ES-I3 (cell line): ENCODE data around the gene CRYL1.

Experiments used
- H3K36me3 ChIP-seq: 2 replicates; pipeline ENCODE4 v1.6.1; 2013; ENCODE audit warnings: mild to moderate bottlenecking, low read length, control low read depth, moderate library complexity; ENCODE audit not compliant: insufficient read depth
- H3K4me1 ChIP-seq: 2 replicates; pipeline ENCODE4 v1.6.1; 2013; ENCODE audit warnings: mild to moderate bottlenecking, control low read depth, low read length; ENCODE audit not compliant: insufficient read depth
- H3K9ac ChIP-seq: 2 replicates; pipeline ENCODE4 v1.6.1; 2013; ENCODE audit warnings: low read depth, mild to moderate bottlenecking, low read length, moderate library complexity
- H3K9me3 ChIP-seq: 2 replicates; pipeline ENCODE4 v1.6.1; 2013; ENCODE audit warnings: mild to moderate bottlenecking, low read length, moderate library complexity; ENCODE audit not compliant: control insufficient read depth, insufficient read depth

CRYL1 gene

DNA sequence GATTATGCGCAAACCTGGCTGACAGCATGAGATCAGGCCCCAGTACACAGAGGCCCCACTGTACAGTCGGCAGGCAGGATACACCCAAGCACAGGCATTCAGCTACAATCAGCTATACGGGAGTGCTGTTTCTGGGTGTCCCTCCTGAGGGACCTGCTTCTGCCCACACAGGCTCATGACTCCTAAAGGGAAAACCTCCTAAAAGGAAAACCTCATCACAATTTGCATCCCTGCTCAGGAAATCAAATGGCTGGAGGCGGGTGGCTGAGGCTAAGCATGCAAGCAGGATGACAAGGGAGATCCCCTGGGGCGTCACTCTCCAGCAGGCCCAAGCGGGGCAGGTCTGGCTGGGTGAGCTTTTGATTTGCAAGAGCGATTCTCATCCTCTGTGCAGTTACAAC, 99.8 kb downstream of the CRYL1 start:
- Histone ChIP-seq H3K9ac (no peak overlapping the region), H3K4me1 (peaks cover 4% of the 10 kb centered on the region; the same call in 1 of the 2 replicates)

DNA sequence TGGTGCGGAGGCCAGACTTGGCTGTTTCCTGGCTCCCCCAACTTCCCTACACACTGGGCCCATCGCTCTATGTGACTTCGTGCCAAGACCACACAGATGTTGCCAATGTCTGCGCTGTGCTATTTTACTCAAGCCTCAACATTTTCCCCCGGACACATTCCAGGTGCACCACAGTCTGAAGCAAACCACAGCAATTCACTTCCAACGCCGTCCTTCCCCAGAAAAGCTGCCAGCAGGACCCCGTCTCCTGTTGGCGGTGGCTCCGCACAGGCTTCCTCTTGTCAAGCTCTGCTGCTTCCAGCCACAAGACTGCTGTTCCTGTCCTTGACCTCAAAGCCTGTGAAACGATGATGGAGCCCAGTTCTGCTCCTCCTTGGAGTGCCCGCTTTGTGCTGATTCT, 100.7 kb downstream of the CRYL1 start:
- Histone ChIP-seq H3K9ac (no peak overlapping the region), H3K4me1 (peaks cover 4% of the 10 kb centered on the region; the same call in 1 of the 2 replicates), H3K36me3 (no peaks in the 10 kb centered on the region; the same call in 1 of the 2 replicates), H3K9me3 (no peaks in the 10 kb centered on the region)

More for the DNA sequence above, 99.8 kb downstream of the CRYL1 start:
- Histone ChIP-seq H3K9me3 (no peaks in the 10 kb centered on the region), H3K36me3 (no peaks in the 10 kb centered on the region; the same call in 1 of the 2 replicates)

DNA sequence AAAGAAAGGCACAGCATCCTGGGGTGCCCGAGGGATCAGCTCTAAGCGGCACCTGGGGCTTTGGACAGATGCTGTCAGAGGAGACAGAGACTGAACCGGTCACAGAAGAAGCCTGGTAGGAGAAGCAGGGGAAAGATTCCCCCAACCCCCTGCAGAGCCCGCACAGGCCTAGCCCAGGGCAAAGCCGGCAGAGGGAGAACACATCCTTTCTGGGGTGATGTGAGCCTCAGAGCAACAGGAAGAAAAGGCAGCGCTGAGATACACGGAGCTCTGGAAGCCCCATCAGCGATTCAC, 101.2 kb downstream of the CRYL1 start:
- Histone ChIP-seq H3K36me3 (no peaks in the 10 kb centered on the region; the same call in 1 of the 2 replicates), H3K9me3 (no peaks in the 10 kb centered on the region), H3K4me1 (peaks cover 4% of the 10 kb centered on the region; the same call in 1 of the 2 replicates), H3K9ac (no peak overlapping the region)

DNA sequence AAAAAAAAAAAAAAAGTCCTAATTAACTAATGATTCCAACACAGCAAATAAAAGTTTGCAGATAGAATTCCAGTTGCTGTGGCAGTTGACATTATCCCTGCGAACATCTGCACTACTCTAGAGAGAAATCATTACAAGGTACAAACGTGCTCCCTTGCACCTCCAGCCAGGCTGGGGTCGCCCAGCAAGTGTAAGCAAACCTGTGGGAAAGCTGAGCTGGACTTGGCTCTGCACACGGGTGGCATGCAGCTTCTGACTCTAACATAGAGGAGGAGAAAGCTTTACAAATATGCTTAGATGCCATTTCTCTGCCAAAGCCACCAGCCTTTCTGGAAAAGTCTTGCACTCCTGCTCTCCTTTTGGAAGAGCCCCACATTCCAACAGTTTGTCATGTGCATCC, 103.3 kb downstream of the CRYL1 start:
- no peaks in the 10 kb centered on the region for H3K9me3 ChIP-seq
- no peaks in the 10 kb centered on the region; the same call in 1 of the 2 replicates for H3K36me3 ChIP-seq
- H3K9ac ChIP-seq, result no peak overlapping the region
- H3K4me1 ChIP-seq, result peaks cover 4% of the 10 kb centered on the region; the same call in 1 of the 2 replicates

DNA sequence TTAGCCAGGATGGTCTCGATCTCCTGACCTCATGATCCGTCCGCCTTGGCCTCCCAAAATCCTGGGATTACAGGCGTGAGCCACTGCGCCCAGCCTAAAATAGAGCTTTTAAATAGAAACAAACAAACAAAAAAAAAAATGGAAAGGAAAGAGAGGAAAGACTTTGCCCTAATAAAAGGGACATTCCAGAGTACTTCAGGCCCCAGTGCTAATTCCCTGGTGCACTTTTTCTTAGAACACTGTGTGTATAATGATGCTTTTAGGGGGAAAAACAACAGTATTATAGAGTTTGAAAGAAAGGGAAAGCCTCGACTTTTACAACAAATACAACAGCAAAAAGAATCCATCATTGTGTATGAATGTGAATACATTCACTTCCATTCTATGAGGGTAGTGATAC, 104.7 kb downstream of the CRYL1 start:
- Histone ChIP-seq H3K4me1 (peaks cover 4% of the 10 kb centered on the region; the same call in 1 of the 2 replicates), H3K9ac (no peak overlapping the region), H3K9me3 (peaks cover 7% of the 10 kb centered on the region), H3K36me3 (no peaks in the 10 kb centered on the region; the same call in 1 of the 2 replicates)

DNA sequence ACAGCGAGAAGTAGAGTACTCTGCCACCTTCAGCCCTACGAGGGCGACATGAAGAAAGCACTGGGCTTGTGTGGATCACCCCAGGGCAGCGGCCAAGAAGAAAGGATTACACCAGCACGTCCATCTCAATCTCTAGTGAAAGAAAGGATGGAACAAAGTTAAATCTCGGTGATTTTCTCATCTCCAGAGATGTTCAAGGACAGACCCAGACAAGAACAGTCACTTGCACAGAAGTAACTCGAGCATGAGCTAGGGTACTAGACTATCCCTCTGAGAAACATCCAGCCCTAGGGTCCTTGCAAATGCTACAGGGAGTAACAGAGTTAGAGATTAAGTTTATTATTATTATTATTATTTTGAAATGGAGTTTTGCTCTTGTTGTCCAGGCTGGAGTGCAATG, 106.7 kb downstream of the CRYL1 start:
- Histone ChIP-seq H3K36me3 (no peaks in the 10 kb centered on the region; the same call in 1 of the 2 replicates), H3K9ac (no peak overlapping the region), H3K9me3 (peaks cover 7% of the 10 kb centered on the region), H3K4me1 (peaks cover 7% of the 10 kb centered on the region; the same call in 1 of the 2 replicates)

DNA sequence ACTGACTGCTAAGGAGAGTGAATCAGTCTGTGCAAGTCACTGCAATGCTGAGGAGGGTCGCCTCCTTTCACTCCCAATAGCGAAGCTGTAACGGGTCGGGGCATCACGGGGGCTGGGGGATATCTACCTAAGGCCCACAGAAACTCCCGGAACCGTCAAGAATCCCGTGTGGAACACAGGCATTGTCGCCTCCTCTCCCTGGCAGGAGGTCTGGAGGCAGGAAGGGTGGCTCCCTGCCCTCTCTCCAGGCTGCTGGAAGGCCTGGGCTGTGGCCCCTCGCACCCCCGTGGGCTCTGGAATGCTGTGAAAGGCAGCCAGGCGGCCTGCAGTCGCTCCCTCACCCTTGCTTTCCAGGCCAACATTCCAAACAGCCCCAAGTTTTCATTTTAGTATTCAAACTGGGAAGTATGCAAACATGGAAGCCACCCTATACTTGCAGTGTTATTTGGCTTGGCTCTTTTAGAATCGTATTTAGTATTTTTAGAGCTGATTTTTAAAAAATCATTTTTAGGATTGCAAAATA, 109.4 kb downstream of the CRYL1 start:
- H3K36me3 ChIP-seq, result no peaks in the 10 kb centered on the region; the same call in 1 of the 2 replicates
- peaks cover 7% of the 10 kb centered on the region for H3K9me3 ChIP-seq
- no peak overlapping the region for H3K9ac ChIP-seq
- H3K4me1 ChIP-seq, result peaks cover 23% of the 10 kb centered on the region

DNA sequence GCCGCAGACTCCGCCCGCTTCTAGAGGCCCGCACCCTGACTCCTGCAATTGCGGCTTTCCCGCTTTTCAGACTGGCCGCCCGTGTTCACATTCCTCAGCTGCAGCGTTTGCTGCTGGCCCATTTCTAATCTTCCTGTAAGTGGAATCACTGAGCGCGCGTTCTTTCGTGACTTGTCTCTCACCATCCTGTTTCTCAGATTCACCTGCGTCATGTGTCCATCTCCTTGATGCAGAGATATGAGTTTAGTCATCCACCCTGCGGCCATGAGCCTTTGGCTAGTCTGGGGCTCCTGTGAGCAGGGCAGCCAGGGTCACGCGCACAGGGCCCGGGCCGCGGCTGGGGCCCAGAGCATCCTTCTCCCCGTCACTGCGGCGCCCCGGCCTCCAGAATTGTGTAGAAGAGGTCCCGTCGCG, 110.0 kb downstream of the CRYL1 start:
- H3K9me3 ChIP-seq, result peaks cover 7% of the 10 kb centered on the region
- H3K36me3 ChIP-seq, result no peaks in the 10 kb centered on the region; the same call in 1 of the 2 replicates
- peaks cover 26% of the 10 kb centered on the region for H3K4me1 ChIP-seq
- no peak overlapping the region for H3K9ac ChIP-seq

DNA sequence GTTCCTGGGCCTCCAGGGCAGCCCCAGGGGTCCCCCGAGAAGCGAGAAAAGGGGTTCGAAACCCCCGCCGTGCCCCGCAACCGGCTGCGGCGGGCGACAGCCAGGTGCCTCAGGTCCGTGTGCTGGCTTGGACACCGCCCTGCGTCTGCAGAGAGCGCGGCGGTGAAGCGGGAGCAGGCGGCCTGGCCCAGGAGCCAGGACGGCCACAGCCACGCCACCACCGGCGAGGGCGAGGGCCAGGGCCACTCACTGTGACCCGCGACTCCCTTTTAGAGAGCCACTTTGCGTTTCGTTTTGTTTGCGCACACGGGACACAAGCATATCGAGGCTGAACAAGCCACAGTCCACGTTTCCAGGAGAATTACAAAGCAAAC, 110.4 kb downstream of the CRYL1 start:
- Histone ChIP-seq H3K9me3 (peaks cover 7% of the 10 kb centered on the region), H3K4me1 (peaks cover 26% of the 10 kb centered on the region), H3K36me3 (no peaks in the 10 kb centered on the region; the same call in 1 of the 2 replicates), H3K9ac (no peak overlapping the region; the same call in 1 of the 2 replicates)

DNA sequence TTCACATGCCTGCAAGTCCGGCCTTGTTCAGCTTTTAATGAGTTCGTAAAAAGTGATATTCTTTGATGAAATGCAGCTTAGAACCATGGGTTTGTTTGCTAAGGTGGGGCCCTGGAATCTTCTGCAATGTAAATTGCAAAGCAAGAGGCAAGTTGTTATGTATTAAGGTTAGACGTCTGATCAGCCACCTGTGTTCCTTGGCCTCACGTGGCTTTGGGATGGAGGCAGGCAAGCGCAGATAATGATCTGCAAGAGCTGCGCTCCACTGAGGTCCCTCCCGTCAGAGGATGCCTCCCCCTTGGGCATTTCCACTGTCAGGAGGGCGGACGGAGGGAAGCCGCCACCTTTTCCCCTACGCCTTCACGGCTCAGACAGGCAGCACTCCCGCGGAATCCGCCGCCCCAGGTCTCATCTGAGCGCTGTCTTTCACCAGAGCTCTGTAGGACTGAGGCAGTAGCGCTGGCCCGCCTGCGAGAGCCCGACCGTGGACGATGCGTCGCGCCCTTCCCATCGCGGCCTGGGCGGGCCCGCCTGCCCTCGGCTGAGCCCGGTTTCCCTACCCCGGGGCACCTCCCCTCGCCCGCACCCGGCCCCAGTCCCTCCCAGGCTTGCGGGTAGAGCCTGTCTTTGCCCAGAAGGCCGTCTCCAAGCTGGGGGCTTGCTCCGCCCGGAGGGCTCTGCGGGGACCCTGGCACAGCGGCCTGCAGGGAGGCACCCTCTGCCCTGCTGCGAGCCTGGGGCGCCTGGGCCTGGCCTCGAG, 110.9 kb downstream of the CRYL1 start:
- no peaks in the 10 kb centered on the region; the same call in 1 of the 2 replicates for H3K36me3 ChIP-seq
- H3K4me1 ChIP-seq, result peaks cover 26% of the 10 kb centered on the region
- H3K9me3 ChIP-seq, result peaks cover 7% of the 10 kb centered on the region
- H3K9ac ChIP-seq, result no peak overlapping the region; the same call in 1 of the 2 replicates

DNA sequence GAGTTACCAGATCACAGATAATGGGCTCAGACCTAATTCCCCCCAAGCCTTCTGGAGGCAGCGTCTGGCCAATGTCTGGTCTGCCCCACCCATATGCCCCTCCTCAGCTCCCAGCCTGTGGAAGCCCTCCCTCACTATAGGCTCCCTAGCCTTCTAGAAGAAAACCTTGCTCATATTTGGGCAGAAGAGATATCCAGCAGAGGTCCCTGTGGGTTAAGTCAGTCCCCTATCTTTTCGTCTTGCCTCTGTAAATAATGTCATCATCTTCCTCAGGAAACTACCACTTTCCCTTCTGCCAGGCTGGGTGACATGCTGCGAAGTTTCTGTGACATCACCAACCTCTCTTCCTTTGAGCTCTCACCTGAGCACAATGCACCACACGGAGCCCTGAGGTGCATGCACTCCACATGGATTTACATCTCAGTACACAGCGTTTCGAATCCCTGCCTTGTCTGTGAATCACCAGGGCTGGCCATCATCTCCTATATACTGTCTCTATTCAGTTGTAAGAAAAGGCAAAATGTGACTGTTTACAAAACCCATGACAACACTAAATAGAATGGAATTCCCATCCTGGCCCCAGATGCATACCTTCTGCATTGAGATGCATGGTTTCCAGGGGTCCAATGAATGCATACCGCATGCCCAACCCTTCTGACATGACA, 112.8 kb downstream of the CRYL1 start:
- H3K9me3 ChIP-seq, result peaks cover 7% of the 10 kb centered on the region
- H3K9ac ChIP-seq, result peak overlapping the region; percentile 3; the same call in 1 of the 2 replicates
- peaks cover 31% of the 10 kb centered on the region for H3K4me1 ChIP-seq
- no peaks in the 10 kb centered on the region; the same call in 1 of the 2 replicates for H3K36me3 ChIP-seq

DNA sequence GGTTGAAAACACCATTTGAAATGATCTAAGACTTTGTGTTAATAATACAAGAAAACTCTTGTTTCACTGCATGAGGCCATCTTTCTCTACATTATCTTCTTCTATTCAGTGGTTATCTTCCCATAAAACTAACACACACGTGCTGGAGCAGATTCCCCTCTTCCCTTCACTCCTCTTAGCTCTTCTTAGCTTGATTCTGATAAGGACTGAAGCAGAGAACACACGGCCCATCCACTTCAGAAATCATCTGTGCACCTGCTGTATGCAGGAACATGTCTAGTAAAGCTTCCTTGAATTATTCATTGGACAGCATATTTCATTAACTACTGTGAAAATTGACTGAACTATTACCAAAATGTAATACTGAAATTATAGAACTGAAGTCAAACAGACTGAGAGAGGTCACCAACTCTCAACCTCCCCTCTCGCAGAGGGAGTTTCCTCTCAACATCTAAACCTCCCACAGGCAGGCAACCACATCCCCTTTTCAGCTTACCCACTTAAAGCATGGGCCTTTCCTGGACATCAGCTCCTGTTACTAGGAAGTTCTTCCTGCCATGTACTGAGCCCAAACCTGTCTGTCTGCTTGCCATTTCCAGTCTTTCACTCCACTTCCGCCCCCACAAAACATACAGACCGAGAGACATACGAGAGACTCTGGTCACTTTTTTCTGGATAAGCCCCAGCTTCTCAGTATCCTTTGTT, 113.9 kb downstream of the CRYL1 start:
- H3K4me1 ChIP-seq, result peaks cover 39% of the 10 kb centered on the region
- H3K9me3 ChIP-seq, result peaks cover 3% of the 10 kb centered on the region; the same call in 1 of the 2 replicates
- H3K9ac ChIP-seq, result no peak overlapping the region; the same call in 1 of the 2 replicates
- no peaks in the 10 kb centered on the region; the same call in 1 of the 2 replicates for H3K36me3 ChIP-seq

DNA sequence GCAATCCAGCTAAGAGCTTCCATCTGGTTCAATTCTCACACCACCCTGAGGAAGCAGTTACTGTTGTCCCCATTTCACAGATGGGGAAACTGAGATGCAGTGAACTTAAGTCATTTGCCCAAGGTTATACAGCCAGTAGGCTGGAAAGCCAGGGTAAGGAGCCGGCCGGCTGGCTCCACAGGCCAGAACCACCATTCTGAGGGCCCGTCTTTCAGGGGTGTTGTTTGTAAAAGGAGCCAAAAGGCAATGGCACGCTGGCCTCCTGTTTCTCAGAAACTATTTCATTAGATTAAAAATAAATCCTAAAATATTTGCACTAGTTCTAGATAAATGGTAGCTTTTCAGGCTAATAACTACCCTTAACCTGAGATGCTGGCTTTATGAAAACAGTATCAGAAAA, 114.9 kb downstream of the CRYL1 start:
- Histone ChIP-seq H3K36me3 (no peaks in the 10 kb centered on the region), H3K9me3 (no peaks in the 10 kb centered on the region), H3K9ac (no peak overlapping the region), H3K4me1 (peaks cover 46% of the 10 kb centered on the region)

DNA sequence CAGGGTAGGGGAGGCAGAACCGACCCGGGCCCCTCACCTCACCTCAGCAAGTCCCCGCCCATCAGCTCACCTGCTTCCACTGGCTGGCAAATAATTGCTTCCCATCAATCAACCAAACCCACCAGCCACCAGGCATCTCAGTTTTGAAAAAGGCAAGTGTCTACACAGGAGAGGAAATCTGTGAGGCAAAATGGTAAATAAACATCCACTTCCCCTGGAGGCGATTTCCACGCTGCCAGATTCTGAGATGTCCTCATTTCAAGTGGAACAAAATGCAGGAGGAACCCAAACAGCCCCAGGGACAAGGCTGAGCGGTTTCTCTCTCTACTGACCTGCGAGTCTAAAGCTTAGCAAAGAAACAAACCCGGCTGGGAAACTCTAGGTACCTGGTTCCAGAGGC, 117.5 kb downstream of the CRYL1 start:
- no peak overlapping the region for H3K9ac ChIP-seq
- no peaks in the 10 kb centered on the region for H3K9me3 ChIP-seq
- no peaks in the 10 kb centered on the region for H3K36me3 ChIP-seq
- peaks cover 40% of the 10 kb centered on the region for H3K4me1 ChIP-seq
